Muscle layer of duodenum (tissue), 2 donors: ENCODE measurements around the gene PRICKLE4.
"Not testable (repeated sequence)": the region's sequence is repeated elsewhere in the genome, so short reads cannot be mapped to it uniquely, and the experiment has no call there.

Source experiments
- H3K27ac ChIP-seq: one replicate; pipeline ENCODE4 v1.7.0; 2013; ENCODE audit warnings: mild to moderate bottlenecking, low read length
- H3K27me3 ChIP-seq: one replicate; pipeline ENCODE4 v1.7.0; 2013; ENCODE audit warnings: low read depth, mild to moderate bottlenecking, control low read depth, low read length
- H3K36me3 ChIP-seq, 2 donors: one replicate each; pipeline ENCODE4 v1.7.0; 2013; ENCODE audit warnings: low read length in 2 of 2, control low read depth in 1 of 2, mild to moderate bottlenecking in 1 of 2; ENCODE audit not compliant: insufficient read depth in 2 of 2, control insufficient read depth in 1 of 2
- H3K4me1 ChIP-seq, 2 donors: one replicate each; pipeline ENCODE4 v1.7.0; 2013; ENCODE audit warnings: low read length in 2 of 2, mild to moderate bottlenecking in 2 of 2, control low read depth in 1 of 2, moderate library complexity in 1 of 2; ENCODE audit not compliant: insufficient read depth in 2 of 2, control insufficient read depth in 1 of 2
- H3K4me3 ChIP-seq, 2 donors: one replicate each; pipeline ENCODE4 v1.7.0; 2013; ENCODE audit warnings: low read length in 2 of 2, low read depth in 1 of 2, mild to moderate bottlenecking in 1 of 2
- H3K9me3 ChIP-seq, 2 donors: one replicate each; pipeline ENCODE4 v1.7.0; 2013; ENCODE audit warnings: low read length in 2 of 2, control low read depth in 1 of 2, mild to moderate bottlenecking in 1 of 2; ENCODE audit not compliant: control insufficient read depth in 1 of 2
- donor health status: healthy.

PRICKLE4 gene

DNA sequence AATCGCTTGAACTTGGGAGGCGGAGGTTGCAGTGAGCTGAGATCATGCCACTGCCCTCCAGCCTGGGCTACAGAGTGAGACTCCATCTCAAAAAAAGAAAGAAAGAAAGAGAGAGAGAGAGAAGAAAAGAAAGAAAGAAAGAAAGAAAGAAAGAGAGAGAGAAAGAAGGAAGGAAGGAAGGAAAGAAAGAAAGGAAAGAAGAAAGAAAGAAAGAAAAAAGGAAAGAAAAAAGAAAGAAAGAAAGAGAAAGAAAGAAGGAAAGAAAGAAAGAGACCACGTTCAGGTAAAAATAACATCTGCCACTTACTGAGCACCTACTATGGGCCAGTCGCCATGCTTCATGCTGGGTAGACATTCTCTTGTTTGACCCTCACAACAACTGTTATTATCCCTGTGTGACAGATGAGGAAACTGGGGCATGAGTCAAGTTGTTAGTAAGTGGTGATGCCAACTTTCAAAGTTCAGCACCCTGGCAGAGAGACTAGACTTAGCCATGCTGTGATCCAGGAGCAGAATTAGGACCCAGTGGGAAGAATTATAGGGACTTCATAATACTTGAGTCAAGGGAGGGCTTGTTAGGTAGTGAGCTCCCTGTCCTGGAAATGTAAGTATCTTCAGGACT, 14.4 kb upstream of the PRICKLE4 start:
- not testable (repeated sequence) for H3K4me1 ChIP-seq, H3K4me3 ChIP-seq, H3K36me3 ChIP-seq, H3K9me3 ChIP-seq, H3K27ac ChIP-seq, H3K27me3 ChIP-seq

DNA sequence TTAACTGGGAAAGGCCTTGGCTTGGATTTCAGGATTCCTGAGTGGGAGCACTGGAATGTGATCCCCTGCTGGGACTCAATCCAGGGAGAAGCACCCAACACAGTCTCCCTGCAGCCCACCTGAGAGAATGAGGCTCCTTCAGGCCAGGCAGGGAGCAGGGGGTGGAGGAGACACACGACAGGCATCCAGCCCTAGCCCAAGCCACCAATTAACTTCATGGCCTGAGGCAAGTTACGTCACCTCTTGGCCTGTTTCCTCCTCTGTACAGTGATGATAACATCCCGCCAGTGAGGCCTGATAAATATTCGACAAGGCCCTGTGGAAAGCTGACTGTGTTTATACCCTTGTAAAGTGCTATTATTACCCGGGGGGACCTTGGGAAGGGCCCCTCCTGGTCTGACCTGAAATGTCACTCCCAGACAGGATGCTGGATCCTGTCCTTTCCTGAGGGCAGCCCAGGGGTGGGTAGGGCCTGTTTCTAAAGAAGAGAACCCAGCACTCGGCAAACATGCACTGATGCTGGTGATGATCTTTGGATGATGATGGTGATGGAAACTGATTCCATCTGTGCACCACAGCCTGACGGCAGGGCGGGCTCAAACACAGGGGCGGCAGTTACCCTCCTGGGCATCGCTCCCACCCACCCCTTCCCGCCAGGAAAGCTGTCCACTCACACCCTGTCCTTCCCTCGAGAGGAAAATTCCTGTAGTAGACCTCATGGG, 13.3 kb upstream of the PRICKLE4 start:
- H3K36me3 ChIP-seq: peaks cover 9 to 21% of the 10 kb centered on the region in 2 donors
- H3K4me1 ChIP-seq: peaks cover 0 to 3% of the 10 kb centered on the region in 2 donors
- no peak overlapping the region for H3K4me3 ChIP-seq
- no peaks in the 10 kb centered on the region for H3K9me3 ChIP-seq
- H3K27me3 ChIP-seq: no peaks in the 10 kb centered on the region
- no peak overlapping the region for H3K27ac ChIP-seq

DNA sequence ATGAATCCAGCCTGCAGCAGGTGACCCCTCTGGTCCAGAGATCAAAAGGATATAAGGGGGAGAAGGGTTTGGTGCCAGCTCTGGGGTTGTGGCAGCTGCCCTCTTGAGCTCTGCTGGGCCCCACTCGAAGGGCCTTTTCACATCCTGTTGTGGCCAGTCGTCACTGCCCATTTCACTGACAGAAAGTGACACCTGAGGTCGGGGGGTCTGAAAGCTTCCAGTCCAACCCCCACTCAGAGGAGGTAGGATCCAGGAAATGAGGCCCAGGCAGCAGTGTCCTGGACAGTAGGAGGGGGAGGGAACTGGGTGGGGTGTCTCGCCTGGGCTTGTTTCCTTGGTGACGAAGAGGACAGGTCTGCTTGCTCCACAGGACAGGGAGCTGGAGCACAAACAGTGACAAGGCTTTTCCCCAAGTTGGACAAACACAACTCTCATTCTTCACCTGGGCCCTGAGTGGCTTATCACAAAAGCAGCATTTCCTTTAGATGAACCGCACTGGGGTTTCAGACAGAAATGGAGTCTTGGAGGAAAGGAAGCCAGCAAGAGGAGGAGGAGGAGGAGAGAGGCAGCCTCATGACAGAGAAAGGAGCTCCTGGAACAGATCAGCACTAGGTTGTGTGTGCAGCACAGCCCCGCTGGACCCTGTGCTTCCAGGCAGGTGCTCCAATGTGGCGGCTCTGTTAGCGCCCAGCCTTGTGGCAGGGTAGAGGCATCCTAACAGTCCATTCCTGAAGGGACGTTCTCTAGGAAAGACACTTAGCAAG, 11.9 kb upstream of the PRICKLE4 start:
- Histone ChIP-seq H3K27ac (no peak overlapping the region), H3K9me3 (no peaks in the 10 kb centered on the region), H3K36me3 (peaks cover 15 to 33% of the 10 kb centered on the region in 2 donors), H3K4me1 (peaks cover 0 to 3% of the 10 kb centered on the region in 2 donors), H3K27me3 (no peaks in the 10 kb centered on the region), H3K4me3 (no peak overlapping the region)

DNA sequence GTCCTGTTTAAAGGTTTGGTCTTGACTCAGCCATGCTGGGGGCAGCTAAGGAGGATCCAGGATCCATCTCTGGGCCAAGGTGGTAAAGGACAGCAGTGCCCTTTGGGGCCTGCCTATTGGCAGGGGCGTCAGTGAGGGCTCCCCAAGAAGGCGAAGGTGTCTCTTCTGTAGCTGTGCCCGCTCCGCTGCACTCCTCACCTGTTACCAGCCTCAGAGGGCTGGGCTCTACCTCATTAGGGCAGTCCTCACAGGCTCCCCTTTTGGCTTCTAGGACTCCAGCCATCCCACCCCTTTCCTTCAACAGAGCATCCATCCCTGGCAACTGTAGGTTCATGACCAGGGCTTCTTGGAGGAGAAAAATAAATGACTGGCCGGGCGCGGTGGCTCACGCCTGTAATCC, 11.2 kb upstream of the PRICKLE4 start:
- no peak overlapping the region for H3K4me3 ChIP-seq
- no peak overlapping the region for H3K27ac ChIP-seq
- no peaks in the 10 kb centered on the region for H3K9me3 ChIP-seq
- peaks cover 18 to 36% of the 10 kb centered on the region in 2 donors for H3K36me3 ChIP-seq
- no peaks in the 10 kb centered on the region for H3K27me3 ChIP-seq
- H3K4me1 ChIP-seq: peaks cover 0 to 3% of the 10 kb centered on the region in 2 donors

DNA sequence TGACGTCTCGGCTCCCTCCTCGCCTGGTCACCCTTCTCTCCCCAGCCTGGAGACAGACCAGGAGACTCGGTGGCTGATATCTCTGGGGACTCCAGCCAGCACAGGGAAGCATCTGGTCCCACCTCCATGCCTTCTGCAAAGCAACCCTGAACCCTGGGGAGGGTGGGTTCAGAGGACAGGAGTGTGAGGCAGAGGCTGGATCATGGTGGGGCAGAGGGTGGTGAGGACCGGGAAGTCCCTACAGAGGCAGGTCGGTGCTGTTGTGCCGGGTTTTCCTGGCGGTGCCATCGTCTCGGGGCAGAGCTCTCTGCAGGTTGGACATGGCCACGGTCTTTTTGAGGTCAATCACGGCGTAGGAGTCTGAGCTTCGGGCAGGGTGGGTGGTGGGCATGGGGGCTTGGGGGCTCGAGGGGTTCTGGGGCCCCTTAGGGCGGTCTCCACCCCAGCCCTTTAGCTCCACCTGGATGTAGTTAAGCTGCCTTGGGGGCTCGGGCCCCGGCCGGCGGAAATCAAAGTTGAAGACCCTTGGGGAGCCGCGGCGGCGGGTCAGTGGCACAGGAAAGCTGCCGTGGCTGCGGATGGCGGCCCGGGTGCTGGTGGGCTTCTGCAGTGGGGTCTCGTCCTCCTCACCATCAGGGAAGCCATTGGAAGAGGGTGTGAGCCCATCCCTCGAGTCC, 10.1 kb upstream of the PRICKLE4 start:
- no peak overlapping the region for H3K27ac ChIP-seq
- no peaks in the 10 kb centered on the region for H3K9me3 ChIP-seq
- peaks cover 0 to 3% of the 10 kb centered on the region in 2 donors for H3K4me1 ChIP-seq
- H3K27me3 ChIP-seq: no peaks in the 10 kb centered on the region
- H3K4me3 ChIP-seq: no peak overlapping the region
- H3K36me3 ChIP-seq: peaks cover 28 to 48% of the 10 kb centered on the region in 2 donors

DNA sequence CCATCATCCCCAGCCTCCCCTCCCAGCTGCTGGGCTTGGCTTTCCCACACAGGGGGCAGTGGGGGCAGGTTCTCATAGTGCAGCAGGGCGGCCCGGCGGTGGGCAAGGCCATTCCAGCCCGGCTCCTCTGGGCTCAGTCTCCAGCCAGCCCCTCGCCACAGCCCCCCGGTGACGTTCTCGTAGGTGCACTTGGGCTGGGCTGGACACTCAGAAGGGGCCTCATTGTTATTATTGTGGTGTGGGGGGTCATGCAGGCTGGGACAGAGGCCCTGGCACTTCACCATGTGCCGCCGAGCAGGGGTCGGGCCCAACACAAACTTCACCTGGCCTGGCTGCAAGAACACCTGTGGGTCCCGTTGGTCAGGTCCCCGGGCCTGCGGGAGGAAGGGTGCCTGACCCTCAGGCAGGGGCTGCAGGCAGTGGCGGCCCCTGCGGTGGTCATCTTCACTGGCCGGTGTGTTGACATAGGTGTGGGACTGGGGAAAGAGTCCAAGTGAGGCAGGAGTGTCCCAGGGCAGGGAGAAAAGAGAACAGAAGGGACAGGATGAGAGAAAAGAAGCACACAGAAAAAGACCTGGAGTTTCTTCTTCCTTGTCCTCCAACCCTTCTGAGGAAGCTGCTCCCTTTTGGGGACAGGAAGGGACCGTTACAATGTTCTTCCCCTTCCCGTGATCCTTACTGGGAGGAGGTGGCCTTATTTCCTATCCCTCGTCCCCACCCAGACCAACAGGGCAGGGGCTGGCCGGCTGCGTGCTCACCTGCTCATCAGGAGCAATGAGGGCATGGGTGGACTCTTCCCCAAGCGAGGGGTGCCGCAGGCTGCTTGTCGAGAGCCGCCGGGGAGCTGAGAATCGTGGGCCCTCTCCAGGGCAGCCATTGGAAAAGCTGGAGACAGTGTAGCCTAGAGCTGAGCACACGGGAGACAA, 9.3 kb upstream of the PRICKLE4 start:
- H3K27me3 ChIP-seq: no peaks in the 10 kb centered on the region
- no peak overlapping the region for H3K27ac ChIP-seq
- no peaks in the 10 kb centered on the region for H3K9me3 ChIP-seq
- peaks cover 29 to 48% of the 10 kb centered on the region in 2 donors for H3K36me3 ChIP-seq
- H3K4me1 ChIP-seq: peaks cover 0 to 3% of the 10 kb centered on the region in 2 donors
- H3K4me3 ChIP-seq: no peak overlapping the region

DNA sequence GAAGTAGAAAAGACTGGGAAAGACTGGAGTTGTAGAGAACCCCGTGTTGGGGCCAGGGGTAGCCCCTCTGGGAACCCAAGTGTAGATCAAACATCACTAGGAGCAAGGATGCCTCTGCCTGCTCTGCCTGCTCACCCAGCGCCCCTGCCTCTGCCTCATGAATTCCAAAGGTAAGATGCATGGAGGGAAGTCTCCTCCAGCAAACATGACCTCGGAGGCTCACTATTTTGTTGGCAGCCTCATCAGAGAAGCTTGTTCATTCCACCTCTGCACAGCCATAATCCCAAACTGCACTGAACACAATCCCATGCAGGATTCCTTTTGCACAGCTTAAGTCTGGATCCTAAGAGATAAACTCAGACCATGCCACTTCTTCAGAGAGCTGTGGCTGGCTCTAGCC, 5.7 kb upstream of the PRICKLE4 start:
- Histone ChIP-seq H3K27ac (no peak overlapping the region), H3K27me3 (no peaks in the 10 kb centered on the region), H3K36me3 (peaks cover 29 to 59% of the 10 kb centered on the region in 2 donors), H3K9me3 (no peaks in the 10 kb centered on the region), H3K4me3 (no peak overlapping the region), H3K4me1 (peaks cover 7 to 11% of the 10 kb centered on the region in 2 donors)

DNA sequence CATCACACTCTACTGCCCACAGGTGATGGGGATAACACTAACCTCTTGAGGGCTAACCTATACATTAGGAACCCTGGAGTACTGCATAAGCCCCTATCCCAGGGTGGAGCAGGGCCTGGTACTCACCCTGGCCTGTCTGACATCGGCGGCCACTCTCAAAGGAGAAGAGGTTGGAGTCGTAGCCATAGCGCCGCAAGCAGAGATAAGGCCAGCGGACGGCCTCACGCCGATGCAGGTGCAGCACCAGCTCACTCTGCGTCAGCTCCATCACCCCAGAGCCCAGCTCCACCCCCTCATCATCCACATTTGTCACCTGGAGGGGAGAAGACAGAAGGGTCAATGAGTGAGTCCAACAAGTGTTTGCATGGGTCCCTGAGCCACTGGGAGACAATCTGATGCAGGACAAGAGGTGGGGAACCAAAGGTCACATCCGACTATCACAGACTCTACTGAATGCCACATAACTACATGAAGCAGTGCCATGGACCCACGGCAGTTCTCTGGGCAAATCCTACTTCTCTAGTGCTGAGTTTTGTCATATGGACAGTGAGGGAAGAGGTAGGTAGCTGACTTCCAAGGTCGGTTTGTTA, 5.2 kb upstream of the PRICKLE4 start:
- H3K4me1 ChIP-seq: peaks cover 7 to 11% of the 10 kb centered on the region in 2 donors

DNA sequence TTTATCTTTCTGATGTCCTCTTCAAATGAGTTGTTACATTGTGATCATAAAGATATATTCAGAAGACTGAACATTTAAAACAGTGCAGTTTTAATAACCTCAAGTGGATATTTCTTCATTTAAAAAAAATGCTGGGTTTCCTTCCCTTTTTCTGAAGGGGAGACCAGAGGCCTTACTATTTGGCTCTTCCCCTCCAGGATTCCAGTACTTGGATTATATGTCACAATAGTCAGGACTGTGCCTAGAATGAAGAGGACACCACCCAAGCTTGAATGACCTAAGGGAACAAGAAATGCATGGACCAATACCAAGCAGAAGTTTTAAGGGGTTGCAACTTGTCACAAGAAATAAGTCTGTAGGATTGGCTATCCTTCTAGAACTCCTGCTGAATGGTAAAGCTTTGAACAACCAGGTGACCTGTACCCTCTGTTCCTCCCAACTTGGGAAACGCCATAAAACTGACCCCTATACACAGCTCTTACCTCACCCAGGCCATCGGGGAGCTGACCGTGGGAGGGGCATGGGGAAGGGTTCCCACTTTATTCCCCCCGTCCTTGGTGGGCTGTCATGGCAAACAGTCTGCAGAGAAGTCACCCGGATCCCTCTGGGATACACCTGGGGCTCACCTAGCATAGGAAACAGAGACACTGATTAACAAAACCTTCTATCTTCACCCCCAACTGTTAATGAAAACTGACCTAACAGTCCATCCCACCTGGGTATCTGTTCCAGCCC, 2.9 kb upstream of the PRICKLE4 start:
- H3K9me3 ChIP-seq: no peaks in the 10 kb centered on the region
- H3K27me3 ChIP-seq: no peaks in the 10 kb centered on the region
- peaks cover 7 to 25% of the 10 kb centered on the region in 2 donors for H3K4me1 ChIP-seq
- no peak overlapping the region for H3K4me3 ChIP-seq
- no peak overlapping the region for H3K27ac ChIP-seq
- H3K36me3 ChIP-seq: peaks cover 16 to 34% of the 10 kb centered on the region in 2 donors

More for the DNA sequence above, 5.2 kb upstream of the PRICKLE4 start:
- Histone ChIP-seq H3K27ac (no peak overlapping the region), H3K9me3 (no peaks in the 10 kb centered on the region), H3K27me3 (no peaks in the 10 kb centered on the region), H3K36me3 (peaks cover 29 to 57% of the 10 kb centered on the region in 2 donors), H3K4me3 (no peak overlapping the region)

DNA sequence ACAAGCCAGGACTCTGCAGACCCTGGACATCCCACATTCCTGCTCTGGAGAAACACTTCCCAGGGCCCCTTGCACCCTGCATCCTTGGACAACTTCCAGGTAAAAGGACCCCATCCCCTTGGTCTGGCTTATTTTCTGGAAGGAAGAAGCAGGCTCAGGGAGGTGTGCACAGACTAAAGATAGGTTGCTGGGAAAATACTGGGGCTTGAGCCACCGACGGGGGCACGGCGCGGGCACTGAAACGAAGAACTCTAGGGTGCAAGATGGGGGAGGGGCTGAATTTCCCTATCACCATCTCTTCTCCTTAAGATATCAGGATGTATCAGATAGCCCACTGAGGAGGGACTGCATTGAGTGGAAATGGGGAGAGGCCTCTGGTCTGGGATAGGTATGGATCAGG, 1.7 kb upstream of the PRICKLE4 start:
- Histone ChIP-seq H3K4me1 (peaks cover 9 to 25% of the 10 kb centered on the region in 2 donors), H3K27me3 (no peaks in the 10 kb centered on the region), H3K36me3 (peaks cover 14 to 26% of the 10 kb centered on the region in 2 donors), H3K27ac (peak overlapping the region; percentile 16), H3K9me3 (no peaks in the 10 kb centered on the region), H3K4me3 (peak overlapping the region; percentile 67 to 87)
